ENCODE measurements around the gene EYS. TPM values are rescaled to one million over a fixed set of nuclear protein-coding genes. Genes with fewer than 3 reads are reported as not detected.

EYS gene
- total and polyA plus RNA-seq, 2 donors from 2014 or later = not detected

GRCh38 chr6:63930848-63931247, 1776.2 kb downstream of the EYS start:
- intact Hi-C loops (cut with DNase I) = no loop called here
- Histone ChIP-seq H3K36me3 (ENCODE audit: control insufficient read depth in 2 of 3, insufficient read depth in 3 of 3, low read length in 3 of 3) (no peaks in the 10 kb centered on the region), H3K27ac (ENCODE audit: low read depth in 2 of 2, low read length in 2 of 2) (no peak overlapping the region), H3K9me3 (ENCODE audit: control insufficient read depth in 2 of 3, insufficient read depth in 1 of 3, low read length in 3 of 3) (no peaks in the 10 kb centered on the region), H3K4me3 (ENCODE audit: low read length in 3 of 3) (no peak overlapping the region), H3K4me1 (ENCODE audit: control insufficient read depth in 2 of 3, insufficient read depth in 2 of 3, low read depth in 1 of 3, low read length in 3 of 3) (no peaks in the 10 kb centered on the region), H3K27me3 (ENCODE audit: control insufficient read depth, insufficient read depth, low read length) (no peaks in the 10 kb centered on the region), H3K9ac (ENCODE audit: low read length in 3 of 3) (no peak overlapping the region)
- no peak for TF ChIP-seq CTCF (IDR thresholded peaks at IDR 0.05; ENCODE audit: borderline replicate concordance, extremely low read depth, insufficient read depth)
- DNase-seq (no peak), FAIRE-seq (no peak)

- no peak for FAIRE-seq
- Histone ChIP-seq H3K4me1 (ENCODE audit: control insufficient read depth in 2 of 3, insufficient read depth in 2 of 3, low read depth in 1 of 3, low read length in 3 of 3) (no peaks in the 10 kb centered on the region), H3K27ac (ENCODE audit: low read depth in 2 of 2, low read length in 2 of 2) (no peak overlapping the region), H3K27me3 (ENCODE audit: control insufficient read depth, insufficient read depth, low read length) (no peaks in the 10 kb centered on the region), H3K36me3 (ENCODE audit: control insufficient read depth in 2 of 3, insufficient read depth in 3 of 3, low read length in 3 of 3) (no peaks in the 10 kb centered on the region), H3K4me3 (ENCODE audit: low read length in 3 of 3) (no peak overlapping the region), H3K9ac (ENCODE audit: low read length in 3 of 3) (no peak overlapping the region), H3K9me3 (ENCODE audit: control insufficient read depth in 2 of 3, insufficient read depth in 1 of 3, low read length in 3 of 3) (no peaks in the 10 kb centered on the region)
- intact Hi-C loops (cut with DNase I) = no loop called here
- DNase-seq = no peak
- TF ChIP-seq CTCF (IDR thresholded peaks at IDR 0.05; ENCODE audit: borderline replicate concordance, extremely low read depth, insufficient read depth) = no peak
Measured at GRCh38 chr6:63929111-63929510, 1777.9 kb downstream of the EYS start.

GRCh38 chr6:63928613-63929012, 1778.4 kb downstream of the EYS start:
- no peaks in the 10 kb centered on the region for H3K27me3 ChIP-seq (ENCODE audit: control insufficient read depth, insufficient read depth, low read length)
- DNase-seq (no peak), FAIRE-seq (no peak)
- H3K4me1 ChIP-seq (ENCODE audit: control insufficient read depth in 2 of 3, insufficient read depth in 2 of 3, low read depth in 1 of 3, low read length in 3 of 3) = no peaks in the 10 kb centered on the region
- H3K9me3 ChIP-seq (ENCODE audit: control insufficient read depth in 2 of 3, insufficient read depth in 1 of 3, low read length in 3 of 3) = no peaks in the 10 kb centered on the region
- H3K9ac ChIP-seq (ENCODE audit: low read length in 3 of 3) = no peak overlapping the region
- no peak overlapping the region for H3K4me3 ChIP-seq (ENCODE audit: low read length in 3 of 3)
- no peaks in the 10 kb centered on the region for H3K36me3 ChIP-seq (ENCODE audit: control insufficient read depth in 2 of 3, insufficient read depth in 3 of 3, low read length in 3 of 3)
- TF ChIP-seq CTCF (IDR thresholded peaks at IDR 0.05; ENCODE audit: borderline replicate concordance, extremely low read depth, insufficient read depth) = no peak
- H3K27ac ChIP-seq (ENCODE audit: low read depth in 2 of 2, low read length in 2 of 2) = no peak overlapping the region
- intact Hi-C loops (cut with DNase I) = no loop called here

Measured in kidney (tissue), 14 donors.